Type B pancreatic cell (in vitro differentiated cells): Measurements from ENCODE around the gene TUBB2A. TPM values are rescaled to one million over a fixed set of nuclear protein-coding genes. Genes with fewer than 3 reads are reported as not detected.

Experiments
- DNase-seq: peaks from one replicate; pipeline ENCODE4 v3.0.0; 2021; ENCODE audit warnings: mixed read lengths; ENCODE audit not compliant: unreplicated experiment; ENCODE audit errors: extremely low spot score
- H3K27ac Mint-ChIP-seq: 2 replicates; pipeline ENCODE4 v1.8.0; 2021; ENCODE audit warnings: mild to moderate bottlenecking, mixed read lengths
- H3K27me3 Mint-ChIP-seq: 2 replicates; pipeline ENCODE4 v1.8.0; 2021; ENCODE audit warnings: mixed read lengths
- H3K36me3 Mint-ChIP-seq: 2 replicates; pipeline ENCODE4 v1.8.0; 2021; ENCODE audit warnings: mixed read lengths
- H3K4me1 Mint-ChIP-seq: one replicate; pipeline ENCODE4 v1.8.0; 2021; ENCODE audit warnings: mixed read lengths; ENCODE audit not compliant: unreplicated experiment
- H3K4me3 Mint-ChIP-seq: 2 replicates; pipeline ENCODE4 v1.8.0; 2021; ENCODE audit warnings: mild to moderate bottlenecking, mixed read lengths
- H3K9me3 Mint-ChIP-seq: 2 replicates; pipeline ENCODE4 v1.8.0; 2021; ENCODE audit warnings: mixed read lengths
- CTCF ChIP-seq: fragments of 200-600 bp; sonication (generic); conservative IDR thresholded peaks from 2 replicates; pipeline ENCODE4 v1.5.0; 2021; ENCODE audit warnings: antibody characterized with exemption, mild to moderate bottlenecking
- total RNA-seq: library from RNA; stranded (reverse); gene quantifications from 2 replicates; pipeline ENCODE4 v1.2.1, GENCODE V29; 2021; ENCODE audit warnings: low replicate concordance

The TUBB2A gene
- total RNA-seq, 1 donor from 2014 or later, result 62.9 TPM

GRCh38 chr6:3109761-3110160 lies 47.6 kb downstream of the TUBB2A start:
- Mint-ChIP-seq H3K36me3 (peaks cover 21% of the 10 kb centered on the region), H3K27ac (no peak overlapping the region), H3K9me3 (no peaks in the 10 kb centered on the region), H3K4me3 (no peak overlapping the region), H3K4me1 (peaks cover 5% of the 10 kb centered on the region), H3K27me3 (no peaks in the 10 kb centered on the region)
- peak; percentile 13 for DNase-seq
- no peak for TF ChIP-seq CTCF

- peak; percentile 34 for DNase-seq
- Mint-ChIP-seq H3K36me3 (peaks cover 28% of the 10 kb centered on the region), H3K9me3 (no peaks in the 10 kb centered on the region), H3K27ac (peak overlapping the region; percentile 21), H3K27me3 (no peaks in the 10 kb centered on the region), H3K4me1 (peaks cover 5% of the 10 kb centered on the region), H3K4me3 (no peak overlapping the region)
- no peak for TF ChIP-seq CTCF
Measured at GRCh38 chr6:3108746-3109414, 48.5 kb downstream of the TUBB2A start.

Other genes with a start within 250 kb of the TUBB2A start
- 57.5 and 61.2 TPM in 2 replicates for gene SERPINB6, start 186.0 kb downstream of the TUBB2A start, total RNA-seq
- gene NQO2, start 157.7 kb downstream of the TUBB2A start, total RNA-seq, result 19.1 and 19.5 TPM in 2 replicates
- 14.7 and 16.3 TPM in 2 replicates for gene RIPK1, start 89.0 kb downstream of the TUBB2A start, total RNA-seq
- gene BPHL, start 38.8 kb downstream of the TUBB2A start, total RNA-seq, result 50.3 and 56.2 TPM in 2 replicates
- gene TUBB2B, start 70.1 kb upstream of the TUBB2A start, total RNA-seq, result 37.8 and 158 TPM in 2 replicates
- gene PSMG4, start 101.4 kb upstream of the TUBB2A start, total RNA-seq, result 18.1 and 24.1 TPM in 2 replicates